ENCODE data around the gene NCMAP.

Gene NCMAP

GRCh38 chr1:24635195-24635843 lies 79.4 kb downstream of the NCMAP start:
- peak; percentile 81 for DNase-seq (ENCODE audit: low read depth)
- TF ChIP-seq CTCF (conservative IDR thresholded peaks at IDR 0.05; ENCODE audit: control insufficient read depth, insufficient read depth, low read depth, low read length): peak; percentile 74
- H3K4me3 ChIP-seq (ENCODE audit: control insufficient read depth, low read depth, low read length): no peak overlapping the region

- no peak overlapping the region for H3K4me3 ChIP-seq (ENCODE audit: control insufficient read depth, low read depth, low read length)
- no peak for TF ChIP-seq CTCF (conservative IDR thresholded peaks at IDR 0.05; ENCODE audit: control insufficient read depth, insufficient read depth, low read depth, low read length)
- DNase-seq (ENCODE audit: low read depth): no peak
Measured at GRCh38 chr1:24636661-24637357, 80.9 kb downstream of the NCMAP start.

- TF ChIP-seq CTCF (conservative IDR thresholded peaks at IDR 0.05; ENCODE audit: control insufficient read depth, insufficient read depth, low read depth, low read length): no peak
- no peak for DNase-seq (ENCODE audit: low read depth)
- H3K4me3 ChIP-seq (ENCODE audit: control insufficient read depth, low read depth, low read length): no peak overlapping the region
Measured at GRCh38 chr1:24639094-24639493, 83.2 kb downstream of the NCMAP start.

GRCh38 chr1:24639881-24640280 lies 84.0 kb downstream of the NCMAP start:
- no peak overlapping the region for H3K4me3 ChIP-seq (ENCODE audit: control insufficient read depth, low read depth, low read length)
- TF ChIP-seq CTCF (conservative IDR thresholded peaks at IDR 0.05; ENCODE audit: control insufficient read depth, insufficient read depth, low read depth, low read length): no peak
- DNase-seq (ENCODE audit: low read depth): peak; percentile 15

- H3K4me3 ChIP-seq (ENCODE audit: control insufficient read depth, low read depth, low read length): no peak overlapping the region
- DNase-seq (ENCODE audit: low read depth): peak; percentile 40
- TF ChIP-seq CTCF (conservative IDR thresholded peaks at IDR 0.05; ENCODE audit: control insufficient read depth, insufficient read depth, low read depth, low read length): no peak
Measured at GRCh38 chr1:24640288-24640687, 84.4 kb downstream of the NCMAP start.

- no peak for TF ChIP-seq CTCF (conservative IDR thresholded peaks at IDR 0.05; ENCODE audit: control insufficient read depth, insufficient read depth, low read depth, low read length)
- H3K4me3 ChIP-seq (ENCODE audit: control insufficient read depth, low read depth, low read length): peak overlapping the region; percentile 57
- DNase-seq (ENCODE audit: low read depth): peak; percentile 41
Measured at GRCh38 chr1:24641646-24642151, 85.8 kb downstream of the NCMAP start.

Measured in fibroblast of mammary gland (primary cell).